Gastroesophageal sphincter (tissue), 4 donors: ENCODE measurements around the gene OBSCN. TPM values are rescaled to one million over a fixed set of nuclear protein-coding genes. Genes with fewer than 3 reads are reported as not detected.

Source experiments
- ATAC-seq: fragments of 150-250 bp; one replicate; pipeline ENCODE4 v1.9.1; 2016; ENCODE audit warnings: mild to moderate bottlenecking, moderate library complexity
- H3K27ac ChIP-seq, 4 donors: fragments of 200-600 bp; sonication (generic) in 3 of 4; 1 replicate in 3 of 4; 2 replicates in 1 of 4; pipeline ENCODE4 v1.5.1; 2016 to 2019
- H3K27me3 ChIP-seq: fragments of 200-600 bp; sonication (generic); one replicate; pipeline ENCODE4 v1.5.1; 2019
- H3K36me3 ChIP-seq, 2 donors: fragments of 200-600 bp; sonication (generic); one replicate each; pipeline ENCODE4 v1.5.1; 2019; ENCODE audit warnings: control low read depth in 1 of 2
- H3K4me1 ChIP-seq, 3 donors: fragments of 200-600 bp; sonication (generic); 1 replicate in 2 of 3; 2 replicates in 1 of 3; pipeline ENCODE4 v1.5.1; 2016 to 2019; ENCODE audit warnings: control low read depth in 2 of 3
- H3K4me3 ChIP-seq, 2 donors: fragments of 200-600 bp; sonication (generic); one replicate each; pipeline ENCODE4 v1.5.1; 2019; ENCODE audit warnings: mild to moderate bottlenecking in 1 of 2, moderate library complexity in 1 of 2
- H3K9me3 ChIP-seq, 3 donors: fragments of 200-600 bp; sonication (generic); one replicate each; pipeline ENCODE4 v1.5.1; 2017 to 2019; ENCODE audit warnings: control low read depth in 2 of 3
- CTCF ChIP-seq, 4 experiments: fragments of 200-600 bp in 2 of 4; fragments of 450-650 bp in 2 of 4; sonication (generic) in 1 of 4; IDR thresholded peaks; one replicate each; pipeline ENCODE4 v1.5.1; 2017 to 2019; ENCODE audit warnings: antibody characterized with exemption in 4 of 4, mild to moderate bottlenecking in 2 of 4, moderate library complexity in 2 of 4
- EP300 ChIP-seq: sonication (generic); formaldehyde crosslinking; IDR thresholded peaks from one replicate; pipeline ENCODE4 v1.6.1; 2017; ENCODE audit warnings: antibody characterized with exemption, mild to moderate bottlenecking
- POLR2A ChIP-seq, 2 donors: fragments of 450-650 bp; IDR thresholded peaks; one replicate each; pipeline ENCODE4 v1.6.1; 2017; ENCODE audit warnings: antibody characterized with exemption in 2 of 2, mild to moderate bottlenecking in 2 of 2, moderate library complexity in 1 of 2
- POLR2AphosphoS5 ChIP-seq: sonication (generic); formaldehyde crosslinking; IDR thresholded peaks from one replicate; pipeline ENCODE4 v1.6.1; 2017; ENCODE audit warnings: antibody characterized with exemption
- WGBS, 2 donors: methylation state at CpG; one replicate each; pipeline ENCODE4 v1.1.5; 2018; ENCODE audit warnings: low coverage in 1 of 2; 5-methylcytosine and 5-hydroxymethylcytosine counted together
- total RNA-seq, 4 donors: library from RNA; depleted of rRNA; stranded (reverse); fragments of >200 nt; gene quantifications; one replicate each; pipeline ENCODE4 v1.1.0, GENCODE V29; 2016

The OBSCN gene
- total RNA-seq, 4 donors from 2014 or later, result 11.1 to 28.4 (median 20.9) TPM

- H3K4me1 ChIP-seq, result peaks cover 0 to 12% (median 0%) of the 10 kb centered on the region in 3 donors
- WGBS, 2 donors, result 83% methylated on average over 2 of the region's 18 CpGs; no CpG with 5 or more reads in 1 of the 2 donors
- H3K27me3 ChIP-seq, result peaks cover 63% of the 10 kb centered on the region
- no peak for ATAC-seq
- TF ChIP-seq CTCF (IDR thresholded peaks at IDR 0.05), result no peak
- TF ChIP-seq EP300, result no peak
- H3K27ac ChIP-seq, result no peak overlapping the region
- no peak overlapping the region for H3K4me3 ChIP-seq
- H3K9me3 ChIP-seq, result no peaks in the 10 kb centered on the region
- no peaks in the 10 kb centered on the region for H3K36me3 ChIP-seq
Observed at GRCh38 chr1:228369608-228370438, 162.0 kb downstream of the OBSCN start.

- ATAC-seq, result no peak
- H3K4me3 ChIP-seq, result no peak overlapping the region
- H3K27ac ChIP-seq, result no peak overlapping the region
- H3K27me3 ChIP-seq, result peaks cover 56% of the 10 kb centered on the region
- no CpG with 5 or more reads among the region's 10 CpGs for WGBS, 2 donors
- peaks cover 0 to 19% (median 0%) of the 10 kb centered on the region in 3 donors for H3K4me1 ChIP-seq
- no peaks in the 10 kb centered on the region for H3K9me3 ChIP-seq
- TF ChIP-seq EP300, result no peak
- no peak for TF ChIP-seq POLR2AphosphoS5
- TF ChIP-seq POLR2A (IDR thresholded peaks at IDR 0.05), result no peak
- TF ChIP-seq CTCF (IDR thresholded peaks at IDR 0.05), result no peak
- no peaks in the 10 kb centered on the region for H3K36me3 ChIP-seq
Observed at GRCh38 chr1:228370439-228370940, 162.6 kb downstream of the OBSCN start.

- no peak for ATAC-seq
- H3K36me3 ChIP-seq, result no peaks in the 10 kb centered on the region
- no peak for TF ChIP-seq POLR2AphosphoS5
- TF ChIP-seq POLR2A (IDR thresholded peaks at IDR 0.05), result no peak
- no peak for TF ChIP-seq CTCF (IDR thresholded peaks at IDR 0.05)
- TF ChIP-seq EP300, result no peak
- peaks cover 49% of the 10 kb centered on the region for H3K27me3 ChIP-seq
- no peak overlapping the region for H3K27ac ChIP-seq
- no peak overlapping the region for H3K4me3 ChIP-seq
- H3K4me1 ChIP-seq, result peaks cover 0 to 21% (median 0%) of the 10 kb centered on the region in 3 donors
- 100% methylated on average over 2 of the region's 50 CpGs; no CpG with 5 or more reads in 1 of the 2 donors for WGBS, 2 donors
- no peaks in the 10 kb centered on the region for H3K9me3 ChIP-seq
Observed at GRCh38 chr1:228370941-228371740, 163.3 kb downstream of the OBSCN start.

- WGBS, 2 donors, result 40% methylated on average over 1 of the region's 4 CpGs; no CpG with 5 or more reads in 1 of the 2 donors
- H3K27me3 ChIP-seq, result peaks cover 43% of the 10 kb centered on the region
- H3K4me1 ChIP-seq, result peaks cover 0 to 21% (median 0%) of the 10 kb centered on the region in 3 donors
- H3K4me3 ChIP-seq, result no peak overlapping the region
- H3K27ac ChIP-seq, result no peak overlapping the region
- TF ChIP-seq CTCF (IDR thresholded peaks at IDR 0.05) (no peak), POLR2A (IDR thresholded peaks at IDR 0.05) (no peak), POLR2AphosphoS5 (no peak)
- no peaks in the 10 kb centered on the region for H3K36me3 ChIP-seq
- no peaks in the 10 kb centered on the region for H3K9me3 ChIP-seq
- ATAC-seq, result no peak
Observed at GRCh38 chr1:228371741-228372182, 163.9 kb downstream of the OBSCN start.
